ENCODE data around the gene RNF213. TPM values are rescaled to one million over a fixed set of nuclear protein-coding genes. Genes with fewer than 3 reads are reported as not detected.

The RNF213 gene
- total and polyA plus RNA-seq, 10 of the 15 experiments (the other 5 are each of a cell fraction or from before 2014, with no cell fraction given) = 18.6 to 145 (median 65.8) TPM

- Histone ChIP-seq H3K27me3 (replicated peaks in 1 of 2; ENCODE audit: control insufficient read depth in 2 of 2, insufficient read depth in 2 of 2, low read length in 1 of 2) (no peaks in the 10 kb centered on the region; a peak in 1 of 4 replicates), H3K27ac (ENCODE audit: control insufficient read depth, insufficient read depth) (no peak overlapping the region), H3K4me1 (ENCODE audit: control insufficient read depth, insufficient read depth, low read length) (no peaks in the 10 kb centered on the region), H4K20me1 (ENCODE audit: control insufficient read depth, insufficient read depth) (no peaks in the 10 kb centered on the region), H2AFZ (ENCODE audit: control insufficient read depth, low read depth, low read length) (no peak overlapping the region), H3K4me2 (ENCODE audit: control insufficient read depth, insufficient read depth) (no peak overlapping the region), H3K9me3 (replicated peaks; ENCODE audit: control insufficient read depth, insufficient read depth, low read length) (no peaks in the 10 kb centered on the region), H3K36me3 (ENCODE audit: control insufficient read depth in 2 of 2, insufficient read depth in 2 of 2, low read length in 1 of 2) (no peaks in the 10 kb centered on the region), H3K79me2 (ENCODE audit: control insufficient read depth, insufficient read depth, low read length) (no peaks in the 10 kb centered on the region), H3K9ac (ENCODE audit: control insufficient read depth, insufficient read depth, low read length) (no peak overlapping the region), H3K4me3 (no peak overlapping the region)
- in situ Hi-C loops (cut with MboI) = no loop called here
- ChIA-PET SMC1A (ENCODE audit: uncharacterized antibody, unreplicated experiment) (no interaction called here), POLR2A (no interaction called here), RAD21 (ENCODE audit: unreplicated experiment) (no interaction called here), CTCF (no interaction called here)
- 55% methylated on average over 14 of the region's 14 CpGs for WGBS (ENCODE audit: insufficient coverage, insufficient replicate concordance, low lambda C conversion rate, missing lambda C conversion rate)
- no TSS peak for BruUV-seq (replicated peaks)
- ATAC-seq (no peak), FAIRE-seq (no peak), DNase-seq (ENCODE audit: low read depth, low spot score) (no peak)
- TF ChIP-seq ZBTB4 (CRISPR knock-in tag; IDR thresholded peaks at IDR 0.05) (no peak), STAT1 (conservative IDR thresholded peaks at IDR 0.05) (no peak), FOS (IDR thresholded peaks at IDR 0.05; ENCODE audit: borderline replicate concordance, extremely low read depth, insufficient read length) (no peak), WRNIP1 (IDR thresholded peaks at IDR 0.05; ENCODE audit: borderline replicate concordance, low read depth, low read length) (no peak), HCFC1 (IDR thresholded peaks at IDR 0.05; ENCODE audit: low read length) (no peak), TAF1 (IDR thresholded peaks at IDR 0.05; ENCODE audit: borderline replicate concordance, low read depth, low read length) (no peak), RAD51 (IDR thresholded peaks at IDR 0.05) (no peak), CBX5 (IDR thresholded peaks at IDR 0.05; ENCODE audit: low read depth) (no peak), ZNF24 (IDR thresholded peaks at IDR 0.05) (no peak), ZZZ3 (IDR thresholded peaks at IDR 0.05; ENCODE audit: control insufficient read depth, insufficient read length, low read depth) (no peak), CBFB (IDR thresholded peaks at IDR 0.05; ENCODE audit: low read depth) (no peak), SREBF1 (IDR thresholded peaks at IDR 0.05; ENCODE audit: low read length) (no peak), HDAC2 (IDR thresholded peaks at IDR 0.05) (no peak), ZBED1 (IDR thresholded peaks at IDR 0.05; ENCODE audit: borderline replicate concordance) (no peak), EGR1 (IDR thresholded peaks at IDR 0.05; ENCODE audit: borderline replicate concordance in 1 of 2, low read depth in 2 of 2, low read length in 2 of 2) (no peak), IKZF2 (IDR thresholded peaks at IDR 0.05) (no peak), SRF (IDR thresholded peaks at IDR 0.05; ENCODE audit: low read depth in 2 of 2, low read length in 2 of 2) (no peak), NFIC (IDR thresholded peaks at IDR 0.05; ENCODE audit: low read depth, low read length) (no peak), RBBP5 (conservative IDR thresholded peaks at IDR 0.05) (no peak)
- TF ChIP-seq, protein P1, sequence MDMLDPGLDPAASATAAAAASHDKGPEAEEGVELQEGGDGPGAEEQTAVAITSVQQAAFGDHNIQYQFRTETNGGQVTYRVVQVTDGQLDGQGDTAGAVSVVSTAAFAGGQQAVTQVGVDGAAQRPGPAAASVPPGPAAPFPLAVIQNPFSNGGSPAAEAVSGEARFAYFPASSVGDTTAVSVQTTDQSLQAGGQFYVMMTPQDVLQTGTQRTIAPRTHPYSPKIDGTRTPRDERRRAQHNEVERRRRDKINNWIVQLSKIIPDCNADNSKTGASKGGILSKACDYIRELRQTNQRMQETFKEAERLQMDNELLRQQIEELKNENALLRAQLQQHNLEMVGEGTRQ (IDR thresholded peaks at IDR 0.05; ENCODE audit: borderline replicate concordance, low read depth, low read length) = no peak
- intact Hi-C loops (cut with micrococcal nuclease; ENCODE audit: unreplicated experiment) = no loop called here
Observed at GRCh38 chr17:80441598-80442322, 181.1 kb downstream of the RNF213 start.

Measured in GM12878 (cell line).